Activated CD4-positive, alpha-beta T cell treated with anti-CD3 and anti-CD28 coated beads, Interleukin-2, amount 10 ng/mL, durations not matched to agents 24 days and 14 days (primary cell): ENCODE results near the gene USP6NL. TPM values are rescaled to one million over a fixed set of nuclear protein-coding genes. Genes with fewer than 3 reads are reported as not detected.

ENCODE experiments used
- DNase-seq: peaks from one replicate; pipeline ENCODE4 v3.0.0; 2022
- H3K27ac Mint-ChIP-seq: one replicate; pipeline ENCODE4 v1.8.0; 2022; ENCODE audit warnings: mild to moderate bottlenecking, mixed read lengths
- H3K27me3 Mint-ChIP-seq: one replicate; pipeline ENCODE4 v1.8.0; 2022; ENCODE audit warnings: mixed read lengths
- H3K36me3 Mint-ChIP-seq: one replicate; pipeline ENCODE4 v1.8.0; 2022; ENCODE audit warnings: low read depth, mild to moderate bottlenecking, mixed read lengths
- H3K4me1 Mint-ChIP-seq: one replicate; pipeline ENCODE4 v1.8.0; 2021; ENCODE audit warnings: mixed read lengths
- H3K4me3 Mint-ChIP-seq: one replicate; pipeline ENCODE4 v1.8.0; 2022; ENCODE audit warnings: mild to moderate bottlenecking, moderate library complexity, mixed read lengths
- H3K9me3 Mint-ChIP-seq: one replicate; pipeline ENCODE4 v1.8.0; 2021; ENCODE audit warnings: mixed read lengths
- intact Hi-C: fragments of 100-400 bp; cut with micrococcal nuclease; formaldehyde crosslinking; loops from one replicate; pipeline ENCODE4 v1.15.1; 2023
- total RNA-seq: library from RNA; stranded (reverse); gene quantifications from 2 replicates; pipeline ENCODE4 v1.2.3, GENCODE V29; 2022

The USP6NL gene
- total RNA-seq, 1 donor from 2014 or later: 0.84 TPM

DNA sequence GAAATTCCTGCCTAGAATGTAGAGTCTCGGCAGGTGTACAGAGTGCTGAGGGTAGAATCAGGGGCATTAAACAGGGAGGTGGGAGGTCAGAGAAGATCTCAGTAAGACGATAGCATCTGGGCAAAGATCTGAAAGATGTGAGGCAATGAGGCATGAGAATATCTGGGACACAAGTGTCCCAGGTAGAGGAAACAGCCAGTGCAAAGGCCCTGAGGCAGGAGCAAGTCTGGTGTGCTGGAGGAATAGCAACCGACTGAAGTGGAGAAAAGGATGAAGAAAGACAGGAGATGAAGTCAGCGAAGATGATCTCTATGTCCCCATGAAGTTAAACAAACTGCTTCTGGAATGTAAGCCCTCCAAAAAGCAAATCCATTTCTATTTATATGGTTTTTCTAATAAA, 84.4 kb downstream of the USP6NL start:
- no peaks in the 10 kb centered on the region for H3K36me3 Mint-ChIP-seq
- H3K4me1 Mint-ChIP-seq: peaks cover 6% of the 10 kb centered on the region
- H3K27me3 Mint-ChIP-seq: peaks cover 4% of the 10 kb centered on the region
- H3K4me3 Mint-ChIP-seq: no peak overlapping the region
- DNase-seq: no peak
- H3K27ac Mint-ChIP-seq: no peak overlapping the region
- no peaks in the 10 kb centered on the region for H3K9me3 Mint-ChIP-seq
- intact Hi-C loops: no loop called here

DNA sequence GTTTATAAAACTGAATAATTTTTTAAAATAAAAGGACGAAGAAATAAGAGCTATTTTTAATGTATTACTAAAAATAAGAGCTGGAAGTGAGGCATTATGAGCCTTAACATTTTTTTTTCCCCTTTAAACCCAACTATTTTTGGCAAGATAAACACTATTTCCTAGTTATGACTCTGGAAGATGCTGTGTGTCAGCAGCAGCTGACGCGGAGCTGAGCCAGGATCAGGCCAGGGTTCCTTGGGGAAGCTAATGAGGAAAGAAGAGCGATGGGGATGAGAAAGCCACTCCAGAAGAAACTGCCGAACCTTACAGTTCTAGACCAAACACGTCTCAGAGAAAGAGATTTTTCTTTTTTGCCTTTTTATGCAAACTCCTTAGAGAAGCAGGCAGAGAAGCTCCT, 85.9 kb downstream of the USP6NL start:
- Mint-ChIP-seq H3K27ac (no peak overlapping the region), H3K9me3 (no peaks in the 10 kb centered on the region), H3K4me3 (no peak overlapping the region), H3K4me1 (peaks cover 6% of the 10 kb centered on the region), H3K27me3 (peaks cover 8% of the 10 kb centered on the region), H3K36me3 (no peaks in the 10 kb centered on the region)
- no peak for DNase-seq
- intact Hi-C loops: no loop called here

DNA sequence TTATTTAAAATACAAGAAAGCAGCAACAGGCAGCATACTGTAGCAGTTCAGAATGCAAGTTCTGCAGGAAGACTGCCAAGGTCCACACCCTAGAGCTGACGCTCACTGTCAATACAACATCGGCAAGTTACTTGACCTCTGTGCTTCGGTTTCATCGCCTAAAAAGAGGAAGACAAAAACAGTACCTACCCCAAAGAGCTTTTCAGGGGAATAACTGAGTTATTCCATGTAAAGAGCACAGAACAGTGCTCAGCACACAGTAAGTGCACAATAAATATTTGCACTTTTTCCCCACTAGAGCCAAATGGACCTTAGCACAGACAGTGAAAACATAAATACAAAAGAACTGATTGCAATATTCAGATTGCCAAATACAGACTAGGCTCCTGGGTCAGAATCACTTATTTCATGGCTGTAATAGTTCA, 88.6 kb downstream of the USP6NL start:
- Mint-ChIP-seq H3K27me3 (peaks cover 21% of the 10 kb centered on the region), H3K4me1 (peaks cover 4% of the 10 kb centered on the region), H3K36me3 (no peaks in the 10 kb centered on the region), H3K27ac (no peak overlapping the region), H3K9me3 (no peaks in the 10 kb centered on the region), H3K4me3 (no peak overlapping the region)
- intact Hi-C loops: no loop called here
- no peak for DNase-seq

DNA sequence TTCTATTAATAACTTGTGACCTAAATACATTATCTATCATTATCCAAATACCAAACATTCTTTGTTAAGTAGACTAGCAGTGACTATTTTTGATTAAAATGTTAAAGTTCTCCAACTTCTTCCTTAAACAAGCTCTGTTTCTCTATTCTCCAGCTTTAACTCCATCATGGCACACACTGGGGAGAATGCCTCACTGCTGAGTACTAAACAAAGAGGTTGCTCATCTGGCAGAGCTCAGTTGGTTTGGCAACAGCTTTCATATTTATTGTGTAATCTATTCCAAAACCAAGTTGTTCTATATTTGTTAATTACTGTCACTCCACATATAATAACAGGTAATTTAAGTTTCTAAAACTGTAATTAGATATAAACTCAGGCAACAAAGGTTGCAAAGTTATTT, 89.6 kb downstream of the USP6NL start:
- DNase-seq: no peak
- Mint-ChIP-seq H3K27ac (no peak overlapping the region), H3K27me3 (peaks cover 23% of the 10 kb centered on the region), H3K36me3 (no peaks in the 10 kb centered on the region), H3K9me3 (no peaks in the 10 kb centered on the region), H3K4me3 (no peak overlapping the region), H3K4me1 (peaks cover 6% of the 10 kb centered on the region)
- intact Hi-C loops: no loop called here

DNA sequence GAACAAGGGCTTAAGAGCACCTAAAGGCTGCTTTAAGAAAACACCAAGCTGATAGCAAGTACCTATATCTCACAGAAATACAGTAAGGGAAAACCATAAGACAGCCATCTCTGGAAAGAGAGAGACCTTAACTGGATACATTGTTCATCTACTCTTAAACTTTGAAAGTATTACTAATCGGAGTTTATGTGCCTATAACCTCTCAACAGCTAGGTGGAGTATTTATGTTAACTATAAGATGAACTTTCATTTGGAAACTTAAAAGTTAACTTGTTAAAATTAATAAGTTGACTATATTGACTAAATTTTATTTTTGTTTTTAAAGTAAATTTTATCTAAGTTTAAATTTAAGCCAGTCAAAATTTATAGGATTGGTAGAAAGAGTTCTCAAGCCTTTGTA, 90.6 kb downstream of the USP6NL start:
- no peak for DNase-seq
- H3K27ac Mint-ChIP-seq: no peak overlapping the region
- H3K27me3 Mint-ChIP-seq: peaks cover 23% of the 10 kb centered on the region
- no peak overlapping the region for H3K4me3 Mint-ChIP-seq
- H3K9me3 Mint-ChIP-seq: no peaks in the 10 kb centered on the region
- no peaks in the 10 kb centered on the region for H3K36me3 Mint-ChIP-seq
- peaks cover 8% of the 10 kb centered on the region for H3K4me1 Mint-ChIP-seq
- intact Hi-C loops: no loop called here

DNA sequence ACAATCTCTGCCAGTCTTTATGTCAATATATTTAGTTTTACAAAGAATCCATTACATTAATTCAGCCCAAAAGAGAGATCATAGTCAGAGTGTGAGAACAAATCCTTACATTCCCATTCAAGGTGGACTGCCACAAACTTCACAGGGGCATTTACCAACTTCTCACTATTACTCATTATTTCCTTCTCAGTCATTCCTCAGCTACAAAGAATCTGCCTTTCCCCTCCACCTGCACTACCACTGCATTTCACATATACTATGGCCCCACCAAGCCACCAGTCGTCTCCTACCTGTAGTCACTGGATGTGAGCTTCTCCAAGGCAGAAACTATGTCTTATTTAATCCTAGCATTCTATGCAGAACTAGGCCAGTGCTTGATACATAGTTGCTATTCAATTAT, 94.3 kb downstream of the USP6NL start:
- Mint-ChIP-seq H3K27me3 (peaks cover 40% of the 10 kb centered on the region), H3K27ac (peak overlapping the region; percentile 9), H3K4me3 (no peak overlapping the region), H3K36me3 (no peaks in the 10 kb centered on the region), H3K9me3 (no peaks in the 10 kb centered on the region), H3K4me1 (peaks cover 11% of the 10 kb centered on the region)
- intact Hi-C loops: loop anchor here (2.0 to 5.0 kb wide), 5 partner anchors 22 to 116 kb away; partner anchors contain the start of gene USP6NL
- no peak for DNase-seq

DNA sequence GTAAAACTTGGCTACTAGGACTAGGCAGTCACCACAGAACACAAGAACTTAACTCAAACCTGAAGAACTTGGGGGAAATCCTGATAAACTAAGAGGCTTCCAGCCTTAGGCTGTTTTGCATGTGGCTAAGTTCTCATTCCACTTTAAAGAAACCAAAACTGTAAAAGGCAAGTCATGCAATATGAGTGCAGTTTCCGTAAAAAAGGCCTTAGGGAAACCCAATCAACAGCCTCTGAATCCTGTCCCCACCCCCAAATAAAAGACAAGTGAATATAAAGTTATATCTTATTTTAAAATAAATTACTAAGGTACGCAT, 95.1 kb downstream of the USP6NL start:
- no peaks in the 10 kb centered on the region for H3K36me3 Mint-ChIP-seq
- peak; percentile 65 for DNase-seq
- H3K27ac Mint-ChIP-seq: no peak overlapping the region
- peaks cover 46% of the 10 kb centered on the region for H3K27me3 Mint-ChIP-seq
- peaks cover 11% of the 10 kb centered on the region for H3K4me1 Mint-ChIP-seq
- no peak overlapping the region for H3K4me3 Mint-ChIP-seq
- no peaks in the 10 kb centered on the region for H3K9me3 Mint-ChIP-seq
- intact Hi-C loops: loop anchor here (1.0 to 5.0 kb wide), 6 partner anchors 22 to 194 kb away; partner anchors contain the start of gene USP6NL

DNA sequence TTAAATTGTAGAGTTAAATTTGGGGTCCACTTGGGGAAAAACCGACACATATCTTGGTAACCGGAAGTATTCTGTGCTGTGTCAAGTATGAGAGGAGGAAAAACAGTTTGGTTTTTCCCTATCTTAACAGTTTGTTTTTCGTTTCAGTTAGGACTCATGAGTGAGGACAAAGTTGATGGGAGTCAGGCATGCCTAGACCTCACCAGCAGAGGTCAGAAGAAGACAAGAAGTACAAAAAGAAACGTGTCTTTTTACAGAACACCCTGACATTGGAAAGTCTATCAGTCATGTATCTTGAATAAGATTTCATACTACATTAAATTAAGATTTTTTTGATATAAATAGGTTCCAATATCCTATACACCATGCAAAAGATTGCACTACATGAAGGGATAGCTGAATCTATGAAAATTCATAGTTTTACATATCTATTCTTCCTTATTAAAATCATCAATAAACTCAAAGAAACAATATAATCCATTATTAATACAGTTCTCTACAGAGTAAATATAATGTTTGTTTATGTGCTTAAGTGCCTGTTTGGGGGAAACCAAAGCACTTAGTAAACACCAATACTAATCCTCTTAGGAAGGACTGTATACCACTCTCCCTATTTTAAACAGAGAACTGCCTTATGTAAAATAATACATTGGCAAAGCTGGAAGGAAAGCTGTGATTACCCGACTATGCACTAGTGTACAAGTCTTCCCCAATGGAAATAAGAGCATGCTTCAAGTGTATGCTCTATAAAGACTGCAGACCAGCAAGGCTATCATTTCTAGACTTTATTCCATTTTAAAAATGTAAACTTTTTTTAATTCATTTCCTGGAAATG, 95.6 kb downstream of the USP6NL start:
- no peak overlapping the region for H3K27ac Mint-ChIP-seq
- H3K27me3 Mint-ChIP-seq: peaks cover 47% of the 10 kb centered on the region
- H3K4me3 Mint-ChIP-seq: no peak overlapping the region
- peak; percentile 85 for DNase-seq
- peaks cover 11% of the 10 kb centered on the region for H3K4me1 Mint-ChIP-seq
- intact Hi-C loops: loop anchor here (1.0 to 5.0 kb wide), 9 partner anchors 23 to 470 kb away; partner anchors contain the start of gene USP6NL
- H3K36me3 Mint-ChIP-seq: no peaks in the 10 kb centered on the region
- no peaks in the 10 kb centered on the region for H3K9me3 Mint-ChIP-seq

DNA sequence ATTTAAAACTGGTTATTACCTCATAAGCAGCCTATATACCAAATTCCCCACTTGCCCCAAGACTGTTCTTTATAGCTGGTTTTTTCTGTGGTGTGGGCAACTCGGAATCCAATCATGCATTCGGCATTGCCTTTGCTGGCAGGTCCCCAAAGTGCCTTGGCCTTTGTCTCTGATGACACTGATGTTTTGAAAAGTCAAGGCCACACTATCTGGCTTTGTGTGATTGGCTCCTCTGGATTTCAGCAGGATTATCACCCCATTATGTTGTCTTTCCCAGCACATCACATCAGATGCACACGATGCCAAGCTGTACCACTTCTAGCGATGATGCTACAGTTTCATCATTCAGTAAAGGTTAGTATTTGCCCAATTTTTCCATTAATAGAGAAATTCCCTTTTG, 97.7 kb downstream of the USP6NL start:
- no peaks in the 10 kb centered on the region for H3K36me3 Mint-ChIP-seq
- peaks cover 11% of the 10 kb centered on the region for H3K4me1 Mint-ChIP-seq
- H3K4me3 Mint-ChIP-seq: no peak overlapping the region
- DNase-seq: no peak
- H3K27me3 Mint-ChIP-seq: peaks cover 36% of the 10 kb centered on the region
- H3K27ac Mint-ChIP-seq: no peak overlapping the region
- no peaks in the 10 kb centered on the region for H3K9me3 Mint-ChIP-seq
- intact Hi-C loops: no loop called here

DNA sequence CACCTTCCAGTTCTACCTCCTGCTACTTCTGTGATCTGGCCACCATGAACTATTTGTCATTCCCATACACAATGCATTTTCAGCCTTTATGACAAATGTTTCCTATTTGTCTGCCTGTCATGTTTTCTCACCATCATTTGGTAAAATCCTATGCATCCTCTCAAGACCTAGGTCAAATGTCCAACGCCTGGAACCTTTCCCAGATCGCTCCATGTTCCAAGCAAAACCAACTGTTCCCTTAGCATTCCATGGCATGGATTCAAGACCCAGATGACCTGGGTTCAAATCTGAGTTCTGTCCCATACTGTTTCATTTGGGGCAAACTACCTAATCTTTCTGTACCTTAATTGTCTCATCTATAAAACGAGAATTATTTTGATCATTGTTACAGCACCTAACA, 98.9 kb downstream of the USP6NL start:
- intact Hi-C loops: no loop called here
- H3K27ac Mint-ChIP-seq: no peak overlapping the region
- no peak overlapping the region for H3K4me3 Mint-ChIP-seq
- peaks cover 11% of the 10 kb centered on the region for H3K4me1 Mint-ChIP-seq
- H3K36me3 Mint-ChIP-seq: no peaks in the 10 kb centered on the region
- peaks cover 39% of the 10 kb centered on the region for H3K27me3 Mint-ChIP-seq
- no peaks in the 10 kb centered on the region for H3K9me3 Mint-ChIP-seq
- DNase-seq: no peak

DNA sequence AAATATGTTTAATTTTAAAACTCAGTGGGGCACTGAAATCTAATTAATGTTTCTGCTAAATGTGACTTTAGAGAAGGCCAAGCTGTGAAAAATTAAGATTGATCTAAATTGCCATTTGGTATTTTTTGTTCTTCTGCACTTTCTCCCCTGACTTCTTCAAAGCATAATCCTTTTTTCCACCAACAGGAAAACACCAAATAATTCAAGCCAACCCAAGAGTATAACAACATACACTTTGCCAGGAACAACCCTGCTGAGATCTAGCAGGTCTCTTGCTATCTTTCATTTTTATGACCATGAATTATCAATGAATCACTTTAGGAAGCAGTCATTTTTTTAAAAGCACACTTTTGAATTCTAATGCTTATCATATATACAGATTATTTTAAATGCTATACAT, 100.1 kb downstream of the USP6NL start:
- DNase-seq: no peak
- Mint-ChIP-seq H3K9me3 (no peaks in the 10 kb centered on the region), H3K27me3 (peaks cover 40% of the 10 kb centered on the region), H3K4me3 (no peak overlapping the region), H3K36me3 (no peaks in the 10 kb centered on the region), H3K27ac (no peak overlapping the region), H3K4me1 (peaks cover 4% of the 10 kb centered on the region)
- intact Hi-C loops: no loop called here

DNA sequence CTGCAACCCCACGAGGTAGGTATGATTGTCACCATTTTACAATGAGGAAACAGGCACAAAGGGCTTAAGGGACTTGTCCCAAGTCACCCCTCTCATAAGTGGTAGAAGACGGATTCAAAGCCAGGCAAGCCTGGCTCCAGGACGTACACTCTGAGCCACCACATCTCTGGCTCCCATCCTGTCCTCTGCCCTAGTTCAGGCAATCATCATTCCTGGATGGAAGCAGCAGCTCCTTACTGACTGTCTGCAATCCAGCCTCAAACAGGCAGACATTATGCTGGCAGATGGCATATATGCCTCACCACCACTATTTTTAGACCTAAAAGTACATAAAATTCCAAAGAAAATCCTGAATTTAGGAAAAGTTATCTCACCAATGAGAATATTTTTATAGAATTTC, 100.7 kb downstream of the USP6NL start:
- Mint-ChIP-seq H3K4me1 (peaks cover 5% of the 10 kb centered on the region), H3K36me3 (no peaks in the 10 kb centered on the region), H3K27me3 (peaks cover 40% of the 10 kb centered on the region), H3K9me3 (no peaks in the 10 kb centered on the region), H3K27ac (no peak overlapping the region), H3K4me3 (no peak overlapping the region)
- intact Hi-C loops: no loop called here
- no peak for DNase-seq

DNA sequence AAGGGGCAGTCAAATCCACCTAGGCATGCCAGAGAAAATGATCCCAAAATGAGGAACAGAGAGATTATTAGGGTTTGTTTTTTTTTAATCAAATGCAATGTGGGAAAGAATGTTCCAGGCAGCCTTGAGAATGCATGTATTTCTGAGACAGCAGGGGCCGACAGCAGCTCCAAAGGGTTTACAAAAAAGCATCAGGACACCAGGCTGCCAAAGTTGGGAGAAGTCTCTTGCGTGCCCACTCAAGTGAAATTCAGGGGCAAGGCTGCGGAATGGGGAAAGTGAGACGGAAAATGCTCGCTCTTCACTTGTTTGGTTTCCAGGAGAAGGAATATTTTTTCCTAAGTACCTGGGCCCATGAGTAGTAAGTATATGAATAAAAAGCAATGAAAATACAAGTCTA, 101.2 kb downstream of the USP6NL start:
- H3K36me3 Mint-ChIP-seq: no peaks in the 10 kb centered on the region
- H3K4me1 Mint-ChIP-seq: peaks cover 2% of the 10 kb centered on the region
- H3K27me3 Mint-ChIP-seq: peaks cover 39% of the 10 kb centered on the region
- H3K27ac Mint-ChIP-seq: no peak overlapping the region
- no peaks in the 10 kb centered on the region for H3K9me3 Mint-ChIP-seq
- H3K4me3 Mint-ChIP-seq: no peak overlapping the region
- intact Hi-C loops: no loop called here
- no peak for DNase-seq

DNA sequence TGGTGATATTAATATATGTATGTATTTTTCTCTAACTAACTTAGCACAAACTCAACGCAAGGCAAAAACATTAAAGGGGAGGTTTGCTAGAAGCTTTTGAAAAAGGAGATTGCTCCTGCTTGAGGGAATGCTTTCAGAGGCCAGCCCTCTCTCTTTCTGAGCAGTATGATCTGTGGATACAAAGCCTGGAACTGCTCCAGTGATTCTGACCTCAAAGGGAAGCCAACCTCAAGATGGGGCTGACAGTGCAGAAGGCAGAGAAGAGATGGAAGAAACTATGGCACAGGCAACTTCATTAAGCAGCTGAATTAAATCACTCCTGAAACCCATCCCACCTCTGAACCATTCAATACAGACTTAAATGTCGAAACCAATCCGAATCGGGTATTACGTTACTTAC, 102.4 kb downstream of the USP6NL start:
- peaks cover 42% of the 10 kb centered on the region for H3K27me3 Mint-ChIP-seq
- DNase-seq: no peak
- H3K27ac Mint-ChIP-seq: no peak overlapping the region
- no peaks in the 10 kb centered on the region for H3K9me3 Mint-ChIP-seq
- peaks cover 2% of the 10 kb centered on the region for H3K4me1 Mint-ChIP-seq
- H3K36me3 Mint-ChIP-seq: no peaks in the 10 kb centered on the region
- H3K4me3 Mint-ChIP-seq: no peak overlapping the region
- intact Hi-C loops: no loop called here
